Measurements from ENCODE around the gene AMER3. TPM values are rescaled to one million over a fixed set of nuclear protein-coding genes. Genes with fewer than 3 reads are reported as not detected.

AMER3 gene
- total RNA-seq, 5 donors from 2014 or later (not counting 1 experiment from before 2014, with no cell fraction given) = not detected

DNA sequence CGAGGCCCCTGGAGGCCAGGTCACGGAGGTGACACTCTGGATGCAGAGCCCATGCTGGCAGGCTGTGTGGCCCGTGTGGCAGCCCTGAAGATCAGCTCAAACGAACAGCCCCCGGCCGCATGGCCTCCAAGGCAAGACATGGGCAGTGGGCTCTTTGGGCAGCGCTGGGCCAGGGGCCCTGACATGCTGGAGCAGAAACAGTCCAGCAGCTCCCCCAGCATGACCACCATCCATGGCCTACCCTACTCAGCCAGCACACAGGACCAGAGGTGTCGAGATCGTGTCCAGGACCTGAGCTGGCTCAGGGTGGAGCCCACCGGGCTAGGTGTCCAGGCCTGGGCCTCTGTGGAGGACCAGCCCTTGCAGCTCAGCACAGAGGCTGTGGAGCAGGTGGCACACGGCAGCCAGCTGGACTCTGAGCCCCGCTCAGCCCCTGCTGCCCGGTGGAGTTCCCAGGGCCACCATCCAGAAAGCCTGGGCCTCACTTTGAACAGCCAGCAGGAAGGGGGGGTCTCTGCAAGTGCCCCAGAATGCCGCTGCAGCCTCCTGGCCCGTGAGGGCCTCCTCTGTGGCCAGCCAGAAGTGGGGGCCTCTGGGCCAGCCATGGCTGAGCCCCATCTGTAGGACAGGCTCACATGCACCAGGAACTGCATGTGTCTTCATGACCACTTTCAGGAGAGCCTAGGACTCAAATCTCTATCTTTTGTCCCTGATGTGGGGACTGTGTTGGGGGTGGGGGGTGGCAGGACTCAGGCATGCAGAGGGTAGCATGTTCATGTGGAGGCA, 8.9 kb downstream of the AMER3 start:
- ATAC-seq (replicated peaks in 1 of 4) = no peak
- no peak for DNase-seq
- Histone ChIP-seq H3K4me3 (ENCODE audit: control insufficient read depth in 1 of 2, extremely low read depth in 1 of 2, low read length in 1 of 2) (no peak overlapping the region), H3K27me3 (replicated peaks in 1 of 2; ENCODE audit: control insufficient read depth in 2 of 2, extremely low read depth in 1 of 2, insufficient read depth in 2 of 2, low read length in 1 of 2) (peaks cover 0 to 65% of the 10 kb centered on the region in 2 experiments), H3K9me3 (no peaks in the 10 kb centered on the region), H3K36me3 (ENCODE audit: control insufficient read depth in 2 of 2, extremely low read depth in 1 of 2, insufficient read depth in 1 of 2, low read length in 1 of 2) (no peaks in the 10 kb centered on the region), H3K4me1 (ENCODE audit: control insufficient read depth in 1 of 2, extremely low read depth in 1 of 2, insufficient read depth in 2 of 2, low read length in 2 of 2) (no peaks in the 10 kb centered on the region), H3K27ac (ENCODE audit: low read length) (no peak overlapping the region)
- H3K27me3 Mint-ChIP-seq = peaks cover 23 to 33% of the 10 kb centered on the region in 2 donors
- H3K9me3 Mint-ChIP-seq = no peaks in the 10 kb centered on the region
- H3K4me1 Mint-ChIP-seq = no peaks in the 10 kb centered on the region
- H3K4me3 Mint-ChIP-seq = no peak overlapping the region
- 73% methylated on average over 15 of the region's 15 CpGs for WGBS (ENCODE audit: insufficient coverage)
- ChIA-PET CTCF (no interaction called here), POLR2A (no interaction called here)
- no peak overlapping the region for H3K27ac Mint-ChIP-seq
- H3K36me3 Mint-ChIP-seq = no peaks in the 10 kb centered on the region

DNA sequence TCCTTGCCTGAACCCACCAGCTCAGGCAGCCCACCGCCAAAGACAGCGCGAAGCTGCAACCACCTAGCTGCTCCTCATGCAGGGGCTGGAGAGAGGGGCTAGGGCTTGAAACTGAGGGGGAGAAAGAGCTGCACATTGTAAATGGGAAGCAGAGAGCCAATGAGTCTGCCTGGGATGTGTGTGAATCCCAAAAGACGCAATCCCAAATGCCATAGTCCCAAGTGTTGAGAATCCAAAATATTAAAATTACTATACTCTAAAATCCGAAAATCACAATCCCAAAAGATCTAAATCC, 9.4 kb downstream of the AMER3 start:
- Mint-ChIP-seq H3K4me3 (no peak overlapping the region), H3K36me3 (no peaks in the 10 kb centered on the region), H3K27me3 (peaks cover 23 to 31% of the 10 kb centered on the region in 2 donors), H3K27ac (no peak overlapping the region), H3K9me3 (no peaks in the 10 kb centered on the region), H3K4me1 (no peaks in the 10 kb centered on the region)
- H3K4me1 ChIP-seq (ENCODE audit: control insufficient read depth in 1 of 2, extremely low read depth in 1 of 2, insufficient read depth in 2 of 2, low read length in 2 of 2) = no peaks in the 10 kb centered on the region
- H3K27me3 ChIP-seq (replicated peaks in 1 of 2; ENCODE audit: control insufficient read depth in 2 of 2, extremely low read depth in 1 of 2, insufficient read depth in 2 of 2, low read length in 1 of 2) = peaks cover 2 to 65% of the 10 kb centered on the region in 2 experiments
- H3K4me3 ChIP-seq (ENCODE audit: control insufficient read depth in 1 of 2, extremely low read depth in 1 of 2, low read length in 1 of 2) = no peak overlapping the region
- CTCF ChIA-PET = no interaction called here
- H3K36me3 ChIP-seq (ENCODE audit: control insufficient read depth in 2 of 2, extremely low read depth in 1 of 2, insufficient read depth in 1 of 2, low read length in 1 of 2) = no peaks in the 10 kb centered on the region
- DNase-seq (no peak), ATAC-seq (replicated peaks in 1 of 4) (no peak)
- H3K27ac ChIP-seq (ENCODE audit: low read length) = no peak overlapping the region
- POLR2A ChIA-PET = no interaction called here
- 100% methylated on average over 3 of the region's 5 CpGs for WGBS (ENCODE audit: insufficient coverage)
- H3K9me3 ChIP-seq = no peaks in the 10 kb centered on the region

DNA sequence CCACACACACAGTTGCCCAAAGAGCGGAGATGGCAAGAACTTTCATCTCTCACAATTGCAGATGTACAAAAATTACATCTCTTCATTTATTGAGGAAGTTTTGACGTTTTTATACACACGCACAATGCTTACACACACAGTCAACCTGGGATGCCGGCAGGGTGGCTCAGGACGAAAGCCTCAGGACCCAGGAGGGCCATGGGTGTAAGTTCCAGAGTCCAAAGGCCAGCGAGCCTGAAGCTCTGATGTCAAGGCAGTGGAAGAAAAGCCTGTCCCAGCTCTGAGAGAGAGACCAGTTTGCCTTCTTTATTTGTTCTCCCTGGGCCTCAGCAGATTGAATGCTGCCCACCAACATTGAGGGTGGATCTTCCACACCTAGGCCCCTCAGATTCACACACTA, 10.1 kb downstream of the AMER3 start:
- WGBS (ENCODE audit: insufficient coverage) = 83% methylated on average over 3 of the region's 6 CpGs
- H3K27ac ChIP-seq (ENCODE audit: low read length) = no peak overlapping the region
- no peaks in the 10 kb centered on the region for H3K4me1 Mint-ChIP-seq
- no peaks in the 10 kb centered on the region for H3K9me3 ChIP-seq
- no peak overlapping the region for H3K27ac Mint-ChIP-seq
- POLR2A ChIA-PET = no interaction called here
- no peak for DNase-seq
- peaks cover 23 to 31% of the 10 kb centered on the region in 2 donors for H3K27me3 Mint-ChIP-seq
- H3K36me3 ChIP-seq (ENCODE audit: control insufficient read depth in 2 of 2, extremely low read depth in 1 of 2, insufficient read depth in 1 of 2, low read length in 1 of 2) = no peaks in the 10 kb centered on the region
- CTCF ChIA-PET = no interaction called here
- no peak overlapping the region for H3K4me3 Mint-ChIP-seq
- no peak overlapping the region for H3K4me3 ChIP-seq (ENCODE audit: control insufficient read depth in 1 of 2, extremely low read depth in 1 of 2, low read length in 1 of 2)
- no peak for ATAC-seq (replicated peaks in 1 of 4)
- no peaks in the 10 kb centered on the region for H3K4me1 ChIP-seq (ENCODE audit: control insufficient read depth in 1 of 2, extremely low read depth in 1 of 2, insufficient read depth in 2 of 2, low read length in 2 of 2)
- H3K9me3 Mint-ChIP-seq = no peaks in the 10 kb centered on the region
- H3K36me3 Mint-ChIP-seq = no peaks in the 10 kb centered on the region
- H3K27me3 ChIP-seq (replicated peaks in 1 of 2; ENCODE audit: control insufficient read depth in 2 of 2, extremely low read depth in 1 of 2, insufficient read depth in 2 of 2, low read length in 1 of 2) = peaks cover 2 to 58% of the 10 kb centered on the region in 2 experiments

DNA sequence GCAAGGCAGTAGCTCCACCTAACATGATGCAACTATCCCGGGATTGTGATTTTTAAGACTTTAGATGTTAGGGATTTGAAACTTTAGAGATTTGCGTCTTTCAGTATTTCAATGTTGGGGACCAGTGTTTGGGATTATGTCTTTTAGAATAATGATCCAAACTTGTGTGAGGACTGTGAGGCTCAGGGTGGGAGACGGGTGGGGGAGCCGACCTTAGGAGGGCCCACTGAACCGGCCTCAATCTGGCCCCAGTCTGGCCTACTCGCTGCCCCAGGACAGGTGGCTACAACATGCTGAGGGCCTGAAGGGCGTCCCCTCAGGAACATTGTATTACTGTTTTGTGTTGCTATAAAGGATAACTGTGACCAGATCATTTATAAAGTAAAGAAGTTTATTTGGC, 10.7 kb downstream of the AMER3 start:
- Histone ChIP-seq H3K9me3 (no peaks in the 10 kb centered on the region), H3K4me3 (ENCODE audit: control insufficient read depth in 1 of 2, extremely low read depth in 1 of 2, low read length in 1 of 2) (no peak overlapping the region), H3K27ac (ENCODE audit: low read length) (no peak overlapping the region), H3K27me3 (replicated peaks in 1 of 2; ENCODE audit: control insufficient read depth in 2 of 2, extremely low read depth in 1 of 2, insufficient read depth in 2 of 2, low read length in 1 of 2) (peaks cover 2 to 58% of the 10 kb centered on the region in 2 experiments), H3K36me3 (ENCODE audit: control insufficient read depth in 2 of 2, extremely low read depth in 1 of 2, insufficient read depth in 1 of 2, low read length in 1 of 2) (no peaks in the 10 kb centered on the region), H3K4me1 (ENCODE audit: control insufficient read depth in 1 of 2, extremely low read depth in 1 of 2, insufficient read depth in 2 of 2, low read length in 2 of 2) (no peaks in the 10 kb centered on the region)
- no peaks in the 10 kb centered on the region for H3K9me3 Mint-ChIP-seq
- H3K4me3 Mint-ChIP-seq = no peak overlapping the region
- POLR2A ChIA-PET = no interaction called here
- no peaks in the 10 kb centered on the region for H3K4me1 Mint-ChIP-seq
- CTCF ChIA-PET = no interaction called here
- DNase-seq (no peak), ATAC-seq (replicated peaks in 1 of 4) (no peak)
- no peaks in the 10 kb centered on the region for H3K36me3 Mint-ChIP-seq
- 83% methylated on average over 3 of the region's 7 CpGs for WGBS (ENCODE audit: insufficient coverage)
- H3K27ac Mint-ChIP-seq = no peak overlapping the region
- H3K27me3 Mint-ChIP-seq = peaks cover 17 to 27% of the 10 kb centered on the region in 2 donors

DNA sequence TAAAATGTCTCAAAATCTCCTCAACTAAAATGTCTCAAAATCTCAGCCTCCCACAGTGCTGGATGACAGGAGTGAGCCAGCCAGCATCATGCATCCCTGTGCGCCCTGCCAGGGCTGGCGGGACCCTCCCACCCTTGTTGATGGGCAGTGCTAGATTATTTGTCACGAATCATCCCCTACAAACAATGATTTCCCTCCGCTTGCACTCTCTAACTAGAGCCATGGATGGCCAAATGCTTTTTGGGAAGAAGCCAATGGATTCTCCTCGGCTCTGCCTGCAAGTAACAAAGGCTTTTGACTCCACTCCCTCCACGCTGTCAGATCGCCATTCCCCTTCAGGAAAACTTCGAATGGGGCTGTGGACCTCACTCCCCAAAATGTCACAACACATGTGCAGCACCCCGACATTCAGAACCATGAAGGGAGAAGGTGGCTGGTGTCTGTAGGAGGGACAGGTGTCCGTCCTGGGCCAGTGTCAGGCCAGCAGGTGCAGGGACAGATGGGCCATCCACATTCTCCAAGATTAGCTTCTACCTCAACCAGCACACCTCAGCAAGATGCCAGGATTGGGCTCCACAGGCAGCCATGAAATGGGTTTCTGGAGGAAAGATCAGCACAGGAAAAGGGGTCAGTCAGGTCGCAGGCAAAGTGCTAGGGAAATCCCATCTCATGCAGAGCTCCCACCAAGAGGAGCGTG, 11.5 kb downstream of the AMER3 start:
- Histone ChIP-seq H3K4me1 (ENCODE audit: control insufficient read depth in 1 of 2, extremely low read depth in 1 of 2, insufficient read depth in 2 of 2, low read length in 2 of 2) (no peaks in the 10 kb centered on the region), H3K4me3 (ENCODE audit: control insufficient read depth in 1 of 2, extremely low read depth in 1 of 2, low read length in 1 of 2) (no peak overlapping the region), H3K36me3 (ENCODE audit: control insufficient read depth in 2 of 2, extremely low read depth in 1 of 2, insufficient read depth in 1 of 2, low read length in 1 of 2) (no peaks in the 10 kb centered on the region), H3K27ac (ENCODE audit: low read length) (no peak overlapping the region), H3K9me3 (no peaks in the 10 kb centered on the region), H3K27me3 (replicated peaks in 1 of 2; ENCODE audit: control insufficient read depth in 2 of 2, extremely low read depth in 1 of 2, insufficient read depth in 2 of 2, low read length in 1 of 2) (peaks cover 2 to 50% of the 10 kb centered on the region in 2 experiments)
- H3K4me1 Mint-ChIP-seq = no peaks in the 10 kb centered on the region
- 84% methylated on average over 5 of the region's 12 CpGs for WGBS (ENCODE audit: insufficient coverage)
- DNase-seq (no peak), ATAC-seq (replicated peaks in 1 of 4) (no peak)
- POLR2A ChIA-PET = no interaction called here
- CTCF ChIA-PET = no interaction called here
- H3K27ac Mint-ChIP-seq = no peak overlapping the region
- H3K9me3 Mint-ChIP-seq = no peaks in the 10 kb centered on the region
- peaks cover 12 to 19% of the 10 kb centered on the region in 2 donors for H3K27me3 Mint-ChIP-seq
- H3K36me3 Mint-ChIP-seq = no peaks in the 10 kb centered on the region
- no peak overlapping the region for H3K4me3 Mint-ChIP-seq

DNA sequence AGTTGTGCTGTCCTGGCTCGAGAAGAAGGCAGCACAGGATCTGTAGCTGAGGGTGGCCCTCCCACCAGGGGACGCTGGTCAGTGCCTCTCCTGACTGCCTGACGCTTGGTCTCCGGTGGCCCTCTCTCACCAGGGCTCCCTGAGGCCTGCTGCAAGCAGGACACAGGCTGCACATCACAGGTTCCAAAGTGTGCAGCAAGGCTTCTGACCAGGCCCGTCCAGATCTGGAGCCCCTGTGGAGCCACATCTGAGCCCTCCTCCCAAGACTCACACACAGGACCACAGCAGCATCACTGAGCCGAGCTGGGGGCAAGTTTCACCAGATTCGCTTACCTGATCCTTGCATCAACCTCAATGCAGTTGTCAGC, 12.1 kb downstream of the AMER3 start:
- H3K27ac ChIP-seq (ENCODE audit: low read length) = no peak overlapping the region
- POLR2A ChIA-PET = no interaction called here

More for the DNA sequence above, 12.1 kb downstream of the AMER3 start:
- H3K27me3 ChIP-seq (replicated peaks in 1 of 2; ENCODE audit: control insufficient read depth in 2 of 2, extremely low read depth in 1 of 2, insufficient read depth in 2 of 2, low read length in 1 of 2) = peaks cover 2 to 46% of the 10 kb centered on the region in 2 experiments
- H3K4me3 Mint-ChIP-seq = no peak overlapping the region
- H3K4me1 Mint-ChIP-seq = no peaks in the 10 kb centered on the region
- peaks cover 14 to 20% of the 10 kb centered on the region in 2 donors for H3K27me3 Mint-ChIP-seq
- no peak for DNase-seq
- no peaks in the 10 kb centered on the region for H3K9me3 ChIP-seq
- no peaks in the 10 kb centered on the region for H3K36me3 ChIP-seq (ENCODE audit: control insufficient read depth in 2 of 2, extremely low read depth in 1 of 2, insufficient read depth in 1 of 2, low read length in 1 of 2)
- H3K36me3 Mint-ChIP-seq = no peaks in the 10 kb centered on the region
- no peaks in the 10 kb centered on the region for H3K9me3 Mint-ChIP-seq
- no peaks in the 10 kb centered on the region for H3K4me1 ChIP-seq (ENCODE audit: control insufficient read depth in 1 of 2, extremely low read depth in 1 of 2, insufficient read depth in 2 of 2, low read length in 2 of 2)
- CTCF ChIA-PET = no interaction called here
- H3K4me3 ChIP-seq (ENCODE audit: control insufficient read depth in 1 of 2, extremely low read depth in 1 of 2, low read length in 1 of 2) = no peak overlapping the region
- H3K27ac Mint-ChIP-seq = no peak overlapping the region
- no peak for ATAC-seq (replicated peaks in 1 of 4)
- WGBS (ENCODE audit: insufficient coverage) = 59% methylated on average over 6 of the region's 7 CpGs

Data from T-cell (primary cell).